TTC549 (cell line): Measurements from ENCODE around the gene SLC27A1.
"Not testable (repeated sequence)": the region's sequence is repeated elsewhere in the genome, so short reads cannot be mapped to it uniquely, and the experiment has no call there.

ENCODE experiments used
- FAIRE-seq: peaks from 2 replicates; lab custom pipeline; 2012; peaks lifted over from hg19 to GRCh38; lab: Jason Lieb, UNC

SLC27A1 gene

DNA sequence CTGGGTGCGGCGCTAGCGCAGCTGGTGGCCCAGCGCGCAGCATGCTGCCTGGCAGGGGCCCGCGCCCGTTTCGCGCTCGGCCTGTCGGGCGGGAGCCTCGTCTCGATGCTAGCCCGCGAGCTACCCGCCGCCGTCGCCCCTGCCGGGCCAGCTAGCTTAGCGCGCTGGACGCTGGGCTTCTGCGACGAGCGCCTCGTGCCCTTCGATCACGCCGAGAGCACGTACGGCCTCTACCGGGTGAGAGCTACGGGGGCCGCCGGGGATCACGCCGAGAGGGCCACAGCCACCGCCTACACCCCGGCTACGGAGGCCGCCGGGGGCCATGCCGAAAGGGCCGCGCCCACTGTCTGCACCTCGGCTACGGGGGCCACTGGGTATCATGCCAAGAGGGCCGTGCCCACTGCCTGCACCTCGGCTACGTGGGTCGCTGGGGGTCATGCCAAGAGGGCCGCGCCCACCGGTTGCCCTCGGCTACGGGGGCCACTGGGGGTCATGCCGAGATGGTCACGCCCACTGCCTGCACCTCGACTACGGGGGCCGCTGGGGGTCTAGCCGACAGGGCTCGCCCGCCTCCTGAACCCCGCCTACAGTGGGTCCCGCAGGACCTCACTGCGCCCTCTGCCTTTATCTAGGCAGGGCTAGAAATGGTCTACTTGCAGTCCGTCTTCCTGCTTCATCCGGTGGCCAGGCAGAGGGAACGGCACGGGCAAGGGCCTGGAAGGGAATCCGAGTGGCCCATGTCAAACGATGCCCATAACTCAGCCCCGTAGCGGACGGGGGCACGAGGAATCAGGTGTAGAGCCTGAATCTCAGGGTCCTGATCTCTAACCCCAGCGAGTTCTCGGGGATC, 41.6 kb downstream of the SLC27A1 start:
- no peak for FAIRE-seq

DNA sequence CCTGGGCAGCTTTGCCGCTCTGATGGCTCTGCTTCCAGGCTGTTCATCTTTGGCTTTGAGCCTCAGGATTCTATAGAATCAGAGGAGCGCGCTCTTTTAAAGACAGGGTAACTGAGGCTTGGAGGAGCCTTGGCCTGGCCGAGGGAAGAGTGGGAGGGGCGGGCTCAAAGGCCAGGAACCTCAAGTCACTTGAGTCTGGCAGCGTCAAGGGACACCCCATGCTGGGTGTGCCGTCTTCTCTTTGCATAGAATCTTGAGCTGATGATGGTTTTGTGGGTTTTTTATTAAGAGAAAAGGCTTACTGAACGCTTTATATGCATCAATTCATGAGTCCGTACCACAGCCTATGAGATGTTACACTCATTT, 42.2 kb downstream of the SLC27A1 start:
- no peak for FAIRE-seq

DNA sequence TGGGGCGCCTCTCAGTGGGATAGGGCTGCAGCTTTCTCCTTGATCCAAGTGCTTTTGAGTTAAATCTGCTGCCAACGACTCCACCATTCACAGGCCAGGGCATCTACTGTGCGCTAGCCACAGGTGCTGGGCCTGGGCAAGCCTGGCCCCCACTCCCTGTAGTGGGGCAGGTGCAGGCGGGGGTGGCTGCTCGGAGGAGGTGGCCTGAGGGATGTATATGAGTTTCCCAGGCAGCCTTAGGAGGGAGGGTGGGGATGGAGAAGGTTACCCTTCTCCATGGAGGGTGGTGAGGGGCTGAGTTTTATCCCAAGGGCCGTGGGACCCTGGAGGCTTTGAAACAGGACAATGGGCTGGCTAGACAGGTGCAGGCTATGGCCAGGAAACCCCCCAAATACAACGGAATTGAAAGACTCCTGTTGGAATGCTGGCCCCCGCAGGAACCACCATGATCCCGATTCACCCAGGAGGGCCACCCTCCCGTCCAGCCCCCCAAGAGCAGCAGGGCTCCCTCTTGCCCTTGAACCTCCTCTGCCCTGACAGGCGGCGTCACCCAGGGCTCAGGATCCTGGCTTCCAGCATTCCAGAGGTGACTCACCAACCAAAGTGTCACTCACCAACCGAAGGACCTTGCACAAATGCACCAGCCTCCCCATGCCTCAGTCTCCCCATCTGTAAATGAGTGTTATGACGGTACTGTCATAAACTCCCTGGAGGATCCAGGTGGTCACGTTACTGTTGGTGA, 45.3 kb downstream of the SLC27A1 start:
- no peak for FAIRE-seq

- no peak for FAIRE-seq
Observed at GRCh38 chr19:17517898-17518297, 47.6 kb downstream of the SLC27A1 start.

- not testable (repeated sequence) for FAIRE-seq
Observed at GRCh38 chr19:17518654-17519053, 48.3 kb downstream of the SLC27A1 start.

DNA sequence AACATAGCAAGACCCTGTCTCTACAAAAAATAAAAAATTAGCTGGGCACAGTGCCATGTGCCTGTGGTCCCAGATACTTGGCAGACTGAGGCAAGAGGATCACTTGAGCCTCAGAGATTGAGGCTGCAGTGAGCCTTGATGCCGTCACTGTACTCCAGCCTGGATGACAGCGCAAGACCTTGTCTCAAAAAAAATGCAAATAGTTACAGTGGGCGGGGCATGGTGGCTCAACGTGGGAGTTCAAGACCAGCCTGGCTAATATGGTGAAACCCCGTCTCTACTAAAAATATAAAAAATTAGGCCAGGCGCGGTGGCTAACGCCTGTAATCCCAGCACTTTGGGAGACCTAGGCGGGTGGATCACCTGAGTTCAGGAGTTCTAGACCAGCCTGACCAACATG, 49.6 kb downstream of the SLC27A1 start:
- no peak for FAIRE-seq

DNA sequence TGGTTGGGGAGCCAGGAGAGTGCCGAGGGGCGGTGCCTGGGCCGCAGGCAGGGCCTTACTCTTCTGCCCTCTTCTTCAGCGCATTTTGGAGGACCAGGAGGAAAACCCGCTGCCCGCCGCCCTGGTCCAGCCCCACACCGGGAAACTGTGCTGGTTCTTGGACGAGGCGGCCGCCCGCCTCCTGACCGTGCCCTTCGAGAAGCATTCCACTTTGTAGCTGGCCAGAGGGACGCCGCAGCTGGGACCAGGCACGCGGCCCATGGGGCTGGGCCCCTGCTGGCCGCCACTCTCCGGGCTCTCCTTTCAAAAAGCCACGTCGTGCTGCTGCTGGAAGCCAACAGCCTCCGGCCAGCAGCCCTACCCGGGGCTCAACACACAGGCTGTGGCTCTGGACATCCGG, 50.5 kb downstream of the SLC27A1 start:
- no peak for FAIRE-seq

DNA sequence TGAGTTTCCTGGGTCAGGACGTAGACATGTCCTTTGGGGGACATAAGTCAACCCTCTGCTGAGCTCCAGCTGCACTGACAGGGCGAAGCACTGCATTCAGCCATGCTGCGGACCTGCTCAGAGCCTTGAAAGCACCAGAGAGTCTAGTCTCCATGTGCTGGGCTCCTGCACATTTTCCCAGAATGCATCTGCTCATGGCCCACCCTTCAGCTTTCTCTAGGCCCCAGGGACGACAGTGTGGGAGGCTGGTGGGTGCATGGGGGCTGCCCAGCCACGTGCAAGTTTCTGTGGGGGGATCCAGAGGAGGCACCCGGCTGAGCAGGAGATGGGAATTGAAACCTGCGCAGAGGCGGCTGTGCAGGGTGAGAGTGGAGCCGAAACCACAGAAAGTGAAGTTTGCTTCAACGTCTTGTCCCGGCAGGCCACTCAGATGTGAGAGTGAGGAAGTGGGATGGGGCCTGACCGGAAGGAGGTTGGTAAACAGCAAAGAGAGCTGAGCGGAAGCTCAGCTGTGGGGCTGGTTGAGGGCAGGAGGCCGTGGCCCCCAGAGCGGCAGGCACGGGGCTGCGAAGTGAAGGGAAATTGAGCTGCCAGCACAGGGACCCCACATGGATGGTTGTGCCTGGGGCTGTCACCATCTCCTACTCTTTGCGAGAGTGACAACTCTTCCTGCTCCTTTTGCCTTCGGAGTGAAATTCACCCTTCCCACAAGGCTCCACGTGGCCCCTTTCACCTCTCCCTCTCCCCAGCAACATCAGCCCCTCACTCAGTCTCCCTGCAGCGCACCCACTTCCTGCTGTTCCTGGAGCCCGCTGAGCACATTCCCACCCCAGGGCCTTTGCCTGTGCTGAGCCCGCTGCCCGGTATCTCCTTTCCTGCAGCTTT, 52.9 kb downstream of the SLC27A1 start:
- FAIRE-seq = no peak

DNA sequence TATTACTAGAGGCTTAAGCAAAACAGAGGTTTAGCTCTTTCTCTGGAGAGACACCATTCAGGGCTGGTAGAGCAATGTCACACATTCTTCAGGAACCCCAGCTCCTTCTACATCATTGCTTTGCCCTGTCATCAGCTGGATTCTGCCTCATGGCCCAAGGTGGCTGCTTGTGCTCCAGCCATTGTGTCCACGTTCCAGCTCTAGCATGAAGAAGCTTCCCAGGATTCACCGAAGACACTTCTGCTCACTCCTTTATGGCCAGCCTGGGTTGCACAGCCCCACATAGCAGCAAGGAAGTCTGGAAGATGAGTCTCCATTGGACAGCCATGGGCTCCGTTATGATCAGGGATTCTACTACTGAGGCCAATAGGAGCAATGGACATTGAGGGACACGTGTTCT, 54.3 kb downstream of the SLC27A1 start:
- no peak for FAIRE-seq

GRCh38 chr19:17525141-17525540, 54.8 kb downstream of the SLC27A1 start:
- no peak for FAIRE-seq

DNA sequence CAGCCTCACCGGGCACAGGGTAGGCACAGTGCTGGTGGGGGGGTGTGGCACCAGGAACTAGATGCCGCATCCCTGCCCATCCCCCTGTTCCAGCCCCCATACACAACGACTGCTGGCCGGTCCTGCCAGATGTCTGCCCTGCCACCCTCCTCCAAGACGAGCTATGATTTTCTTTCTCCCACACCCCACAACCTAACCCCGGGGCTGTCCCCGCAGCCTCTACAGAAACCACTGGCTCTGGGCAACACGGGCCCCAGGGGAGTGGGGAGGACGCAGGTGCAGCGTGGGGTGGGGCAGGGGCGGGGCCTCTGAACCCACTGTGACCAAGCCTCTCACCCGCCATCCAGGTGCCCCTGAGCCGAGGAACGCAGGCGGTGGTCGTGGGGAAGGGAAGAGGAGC, 56.6 kb downstream of the SLC27A1 start:
- FAIRE-seq = no peak

- FAIRE-seq = no peak
Observed at GRCh38 chr19:17527326-17527725, 57.0 kb downstream of the SLC27A1 start.

GRCh38 chr19:17528610-17529009, 58.3 kb downstream of the SLC27A1 start:
- FAIRE-seq = no peak

GRCh38 chr19:17529239-17530158, 59.2 kb downstream of the SLC27A1 start:
- no peak for FAIRE-seq

GRCh38 chr19:17530586-17530985, 60.3 kb downstream of the SLC27A1 start:
- no peak for FAIRE-seq

DNA sequence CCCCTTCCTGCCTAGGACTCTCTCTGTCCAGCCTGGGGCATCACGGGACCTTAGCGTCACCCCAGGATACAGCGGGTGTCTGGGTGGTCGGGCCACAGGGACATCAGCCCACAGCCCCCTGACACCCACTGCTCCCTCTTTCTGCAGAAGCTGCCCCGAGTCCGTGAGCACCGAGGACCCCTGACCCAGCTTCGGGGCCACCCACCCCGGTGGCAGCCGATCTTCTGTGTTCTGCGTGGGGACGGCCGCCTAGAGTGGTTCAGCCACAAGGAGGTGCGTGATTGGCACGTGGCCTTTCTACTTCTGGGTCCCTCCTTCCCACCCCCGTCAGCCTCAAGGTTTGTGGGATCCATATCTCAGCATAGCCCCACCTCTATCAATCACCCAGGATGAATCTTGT, 61.8 kb downstream of the SLC27A1 start:
- FAIRE-seq = no peak

GRCh38 chr19:17532557-17532956, 62.2 kb downstream of the SLC27A1 start:
- no peak for FAIRE-seq

- FAIRE-seq = no peak
Observed at GRCh38 chr19:17534767-17535166, 64.4 kb downstream of the SLC27A1 start.

DNA sequence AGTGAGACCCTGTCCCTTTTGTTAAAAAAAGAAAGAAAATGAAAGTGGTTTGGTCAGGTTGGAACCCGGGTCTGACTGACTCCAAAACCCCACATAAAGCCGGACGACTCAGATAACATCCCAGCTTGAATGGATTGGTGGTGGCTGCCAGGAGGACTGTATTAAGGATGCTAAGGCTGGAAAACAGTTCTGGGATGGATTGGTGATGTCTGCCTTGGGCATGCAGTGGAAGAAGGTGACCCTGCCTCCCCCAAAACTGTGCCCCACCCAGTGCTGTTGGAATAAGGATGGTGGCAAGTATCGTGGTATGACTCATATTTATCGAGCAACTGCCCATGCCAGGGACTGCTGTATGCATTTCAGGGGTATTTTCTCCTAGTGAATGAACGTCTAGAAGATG, 66.6 kb downstream of the SLC27A1 start:
- FAIRE-seq = no peak

- FAIRE-seq = no peak
Observed at GRCh38 chr19:17538684-17539237, 68.4 kb downstream of the SLC27A1 start.
